HEK293 (cell line): ENCODE data around the gene LYPLA2.

Experiments used
- EGR2 ChIP-seq: fragments of 450-650 bp; formaldehyde crosslinking; IDR thresholded peaks from 2 replicates; pipeline ENCODE4 v1.5.1; 2016; ENCODE audit warnings: low read depth, missing biosample characterization, missing genetic modification characterization
- FEZF1 ChIP-seq: fragments of 450-650 bp; formaldehyde crosslinking; IDR thresholded peaks from 2 replicates; pipeline ENCODE4 v1.5.1; 2016; ENCODE audit warnings: missing biosample characterization, missing genetic modification characterization
- GLI2 ChIP-seq: fragments of 450-650 bp; formaldehyde crosslinking; IDR thresholded peaks from 2 replicates; pipeline ENCODE4; 2017; ENCODE audit warnings: missing biosample characterization, missing genetic modification characterization, low read depth, borderline replicate concordance
- OVOL3 ChIP-seq: fragments of 450-650 bp; formaldehyde crosslinking; IDR thresholded peaks from 2 replicates; pipeline ENCODE4 v1.5.1; 2016; ENCODE audit warnings: missing biosample characterization, missing genetic modification characterization
- TCF7L2 ChIP-seq: IDR thresholded peaks from 2 replicates; pipeline ENCODE4 v1.6.1; 2011; ENCODE audit warnings: low read depth, mild to moderate bottlenecking, inconsistent platforms, low read length, moderate library complexity, borderline replicate concordance
- ZBTB49 ChIP-seq: fragments of 450-650 bp; formaldehyde crosslinking; IDR thresholded peaks from 2 replicates; pipeline ENCODE4 v1.5.1; 2016; ENCODE audit warnings: missing biosample characterization, missing genetic modification characterization, low read depth
- ZBTB7A ChIP-seq: fragments of 450-650 bp; formaldehyde crosslinking; IDR thresholded peaks from 2 replicates; pipeline ENCODE4 v1.5.1; 2016; ENCODE audit warnings: low read depth, missing biosample characterization, missing genetic modification characterization
- ZBTB8A ChIP-seq: fragments of 450-650 bp; formaldehyde crosslinking; IDR thresholded peaks from 2 replicates; pipeline ENCODE4 v1.5.1; 2016; ENCODE audit warnings: missing biosample characterization, missing genetic modification characterization
- ZNF10 ChIP-seq: fragments of 450-650 bp; formaldehyde crosslinking; IDR thresholded peaks from 2 replicates; pipeline ENCODE4 v1.5.1; 2017; ENCODE audit warnings: missing biosample characterization, missing genetic modification characterization
- ZNF140 ChIP-seq: fragments of 450-650 bp; formaldehyde crosslinking; IDR thresholded peaks from 2 replicates; pipeline ENCODE4 v1.5.1; 2016; ENCODE audit warnings: missing biosample characterization, missing genetic modification characterization
- ZNF155 ChIP-seq: fragments of 450-650 bp; formaldehyde crosslinking; IDR thresholded peaks from 2 replicates; pipeline ENCODE4 v1.5.1; 2016; ENCODE audit warnings: missing biosample characterization, missing genetic modification characterization
- ZNF16 ChIP-seq: fragments of 450-650 bp; formaldehyde crosslinking; IDR thresholded peaks from 2 replicates; pipeline ENCODE4 v1.5.1; 2016; ENCODE audit warnings: low read depth, missing biosample characterization, missing genetic modification characterization
- ZNF19 ChIP-seq: fragments of 450-650 bp; formaldehyde crosslinking; IDR thresholded peaks from 2 replicates; pipeline ENCODE4; 2016; ENCODE audit warnings: missing biosample characterization, missing genetic modification characterization, low read depth
- ZNF202 ChIP-seq: fragments of 450-650 bp; formaldehyde crosslinking; IDR thresholded peaks from 2 replicates; pipeline ENCODE4 v1.5.1; 2016; ENCODE audit warnings: missing biosample characterization, missing genetic modification characterization, borderline replicate concordance
- ZNF211 ChIP-seq: fragments of 450-650 bp; formaldehyde crosslinking; IDR thresholded peaks from 2 replicates; pipeline ENCODE4 v1.5.1; 2016; ENCODE audit warnings: low read depth, missing biosample characterization, missing genetic modification characterization
- ZNF214 ChIP-seq: fragments of 450-650 bp; formaldehyde crosslinking; IDR thresholded peaks from 2 replicates; pipeline ENCODE4 v1.5.1; 2017; ENCODE audit warnings: missing biosample characterization, mild to moderate bottlenecking, missing genetic modification characterization, borderline replicate concordance
- ZNF24 ChIP-seq: fragments of 450-650 bp; formaldehyde crosslinking; IDR thresholded peaks from 2 replicates; pipeline ENCODE4 v1.5.1; 2016; ENCODE audit warnings: missing biosample characterization, missing genetic modification characterization
- ZNF311 ChIP-seq: fragments of 450-650 bp; formaldehyde crosslinking; IDR thresholded peaks from 2 replicates; pipeline ENCODE4 v1.5.1; 2017; ENCODE audit warnings: missing biosample characterization, missing genetic modification characterization, borderline replicate concordance
- ZNF416 ChIP-seq: fragments of 450-650 bp; formaldehyde crosslinking; IDR thresholded peaks from 2 replicates; pipeline ENCODE4 v1.5.1; 2016; ENCODE audit warnings: missing biosample characterization, missing genetic modification characterization
- ZNF530 ChIP-seq: fragments of 450-650 bp; formaldehyde crosslinking; IDR thresholded peaks from 2 replicates; pipeline ENCODE4 v1.5.1; 2016; ENCODE audit warnings: low read depth, missing biosample characterization, missing genetic modification characterization
- ZNF555 ChIP-seq: fragments of 450-650 bp; formaldehyde crosslinking; conservative IDR thresholded peaks from 2 replicates; pipeline ENCODE4 v1.5.1; 2017; ENCODE audit warnings: missing biosample characterization, mild to moderate bottlenecking, missing genetic modification characterization, inconsistent platforms
- ZNF596 ChIP-seq: fragments of 450-650 bp; IDR thresholded peaks from 2 replicates; pipeline ENCODE4 v1.5.0; 2018; ENCODE audit warnings: missing biosample characterization, mild to moderate bottlenecking, missing genetic modification characterization, moderate library complexity
- ZNF624 ChIP-seq: fragments of 450-650 bp; formaldehyde crosslinking; IDR thresholded peaks from 2 replicates; pipeline ENCODE4 v1.5.1; 2017; ENCODE audit warnings: missing biosample characterization, missing genetic modification characterization
- ZNF654 ChIP-seq: fragments of 450-650 bp; formaldehyde crosslinking; IDR thresholded peaks from 2 replicates; pipeline ENCODE4 v1.5.1; 2016; ENCODE audit warnings: low read depth, missing biosample characterization, missing genetic modification characterization
- ZNF658 ChIP-seq: fragments of 450-650 bp; formaldehyde crosslinking; IDR thresholded peaks from 2 replicates; pipeline ENCODE4; 2016; ENCODE audit warnings: missing biosample characterization, missing genetic modification characterization
- ZNF664 ChIP-seq: fragments of 450-650 bp; formaldehyde crosslinking; IDR thresholded peaks from 2 replicates; pipeline ENCODE4 v1.5.1; 2016; ENCODE audit warnings: missing biosample characterization, missing genetic modification characterization
- ZNF677 ChIP-seq: fragments of 450-650 bp; IDR thresholded peaks from 2 replicates; pipeline ENCODE4 v1.5.0; 2018; ENCODE audit warnings: missing biosample characterization, mild to moderate bottlenecking, missing genetic modification characterization, moderate library complexity
- ZNF76 ChIP-seq: fragments of 450-650 bp; formaldehyde crosslinking; IDR thresholded peaks from 2 replicates; pipeline ENCODE4; 2016; ENCODE audit warnings: low read depth, missing biosample characterization, missing genetic modification characterization, borderline replicate concordance
- ZNF837 ChIP-seq: fragments of 450-650 bp; formaldehyde crosslinking; IDR thresholded peaks from 2 replicates; pipeline ENCODE4 v1.5.1; 2016; ENCODE audit warnings: missing biosample characterization, missing genetic modification characterization
- ZSCAN16 ChIP-seq: fragments of 450-650 bp; formaldehyde crosslinking; IDR thresholded peaks from 2 replicates; pipeline ENCODE4 v1.5.1; 2016; ENCODE audit warnings: missing biosample characterization, missing genetic modification characterization
- ZSCAN23 ChIP-seq: fragments of 450-650 bp; formaldehyde crosslinking; IDR thresholded peaks from 2 replicates; pipeline ENCODE4 v1.5.1; 2016; ENCODE audit warnings: missing biosample characterization, missing genetic modification characterization
- ZSCAN30 ChIP-seq: fragments of 450-650 bp; IDR thresholded peaks from 2 replicates; pipeline ENCODE4 v1.5.1; 2018; ENCODE audit warnings: missing biosample characterization, mild to moderate bottlenecking, missing genetic modification characterization, moderate library complexity
- TF ChIP-seq, protein P1 (sequence below): fragments of 450-650 bp; formaldehyde crosslinking; IDR thresholded peaks from 2 replicates; pipeline ENCODE4 v1.5.1; 2017; ENCODE audit warnings: missing biosample characterization, mild to moderate bottlenecking, missing genetic modification characterization, moderate library complexity
- TF ChIP-seq, protein P2 (sequence below): fragments of 450-650 bp; formaldehyde crosslinking; IDR thresholded peaks from 2 replicates; pipeline ENCODE4 v1.5.1; 2016; ENCODE audit warnings: missing biosample characterization, missing genetic modification characterization, low read depth
- TF ChIP-seq, protein P3 (sequence below): fragments of 450-650 bp; formaldehyde crosslinking; optimal IDR thresholded peaks from 2 replicates; pipeline ENCODE3; 2016; ENCODE audit warnings: missing biosample characterization, mild to moderate bottlenecking, missing genetic modification characterization

The LYPLA2 gene

GRCh38 chr1:23790696-23791515 is at the start of gene LYPLA2 (continued):
- TF ChIP-seq GLI2 (tag by site-specific recombination) (no peak), ZBTB49 (tag by site-specific recombination) (no peak), ZNF596 (tag by site-specific recombination) (no peak), ZSCAN23 (no peak), ZNF10 (tag by site-specific recombination) (no peak), ZNF555 (tag by site-specific recombination) (no peak), ZNF140 (no peak), ZNF658 (tag by site-specific recombination) (no peak), ZNF311 (tag by site-specific recombination) (no peak), ZNF624 (no peak), ZNF214 (tag by site-specific recombination) (no peak), ZBTB8A (peak; percentile 25; the same call in 1 of the 2 replicates), ZNF837 (no peak), ZNF211 (tag by site-specific recombination) (no peak), ZNF76 (tag by site-specific recombination) (peak; percentile 71; the same call in 1 of the 2 replicates), ZNF202 (tag by site-specific recombination) (no peak), TCF7L2 (peak; percentile 64; the same call in 1 of the 2 replicates), ZNF530 (tag by site-specific recombination) (no peak), ZNF664 (tag by site-specific recombination) (no peak), ZNF16 (tag by site-specific recombination) (no peak), ZNF416 (tag by site-specific recombination) (no peak), ZNF19 (no peak), OVOL3 (tag by site-specific recombination) (no peak), ZSCAN16 (tag by site-specific recombination) (no peak), EGR2 (tag by site-specific recombination) (peak; percentile 70), ZNF677 (tag by site-specific recombination) (no peak), ZNF24 (tag by site-specific recombination) (no peak), ZSCAN30 (tag by site-specific recombination) (no peak), ZNF155 (no peak), ZNF654 (tag by site-specific recombination) (no peak), ZBTB7A (no peak), FEZF1 (no peak)
- TF ChIP-seq, protein P1, sequence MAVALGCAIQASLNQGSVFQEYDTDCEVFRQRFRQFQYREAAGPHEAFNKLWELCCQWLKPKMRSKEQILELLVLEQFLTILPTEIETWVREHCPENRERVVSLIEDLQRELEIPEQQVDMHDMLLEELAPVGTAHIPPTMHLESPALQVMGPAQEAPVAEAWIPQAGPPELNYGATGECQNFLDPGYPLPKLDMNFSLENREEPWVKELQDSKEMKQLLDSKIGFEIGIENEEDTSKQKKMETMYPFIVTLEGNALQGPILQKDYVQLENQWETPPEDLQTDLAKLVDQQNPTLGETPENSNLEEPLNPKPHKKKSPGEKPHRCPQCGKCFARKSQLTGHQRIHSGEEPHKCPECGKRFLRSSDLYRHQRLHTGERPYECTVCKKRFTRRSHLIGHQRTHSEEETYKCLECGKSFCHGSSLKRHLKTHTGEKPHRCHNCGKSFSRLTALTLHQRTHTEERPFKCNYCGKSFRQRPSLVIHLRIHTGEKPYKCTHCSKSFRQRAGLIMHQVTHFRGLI (tag by site-specific recombination): no peak
- TF ChIP-seq, protein P2, sequence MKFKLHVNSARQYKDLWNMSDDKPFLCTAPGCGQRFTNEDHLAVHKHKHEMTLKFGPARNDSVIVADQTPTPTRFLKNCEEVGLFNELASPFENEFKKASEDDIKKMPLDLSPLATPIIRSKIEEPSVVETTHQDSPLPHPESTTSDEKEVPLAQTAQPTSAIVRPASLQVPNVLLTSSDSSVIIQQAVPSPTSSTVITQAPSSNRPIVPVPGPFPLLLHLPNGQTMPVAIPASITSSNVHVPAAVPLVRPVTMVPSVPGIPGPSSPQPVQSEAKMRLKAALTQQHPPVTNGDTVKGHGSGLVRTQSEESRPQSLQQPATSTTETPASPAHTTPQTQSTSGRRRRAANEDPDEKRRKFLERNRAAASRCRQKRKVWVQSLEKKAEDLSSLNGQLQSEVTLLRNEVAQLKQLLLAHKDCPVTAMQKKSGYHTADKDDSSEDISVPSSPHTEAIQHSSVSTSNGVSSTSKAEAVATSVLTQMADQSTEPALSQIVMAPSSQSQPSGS (tag by site-specific recombination): no peak
- TF ChIP-seq, protein P3, sequence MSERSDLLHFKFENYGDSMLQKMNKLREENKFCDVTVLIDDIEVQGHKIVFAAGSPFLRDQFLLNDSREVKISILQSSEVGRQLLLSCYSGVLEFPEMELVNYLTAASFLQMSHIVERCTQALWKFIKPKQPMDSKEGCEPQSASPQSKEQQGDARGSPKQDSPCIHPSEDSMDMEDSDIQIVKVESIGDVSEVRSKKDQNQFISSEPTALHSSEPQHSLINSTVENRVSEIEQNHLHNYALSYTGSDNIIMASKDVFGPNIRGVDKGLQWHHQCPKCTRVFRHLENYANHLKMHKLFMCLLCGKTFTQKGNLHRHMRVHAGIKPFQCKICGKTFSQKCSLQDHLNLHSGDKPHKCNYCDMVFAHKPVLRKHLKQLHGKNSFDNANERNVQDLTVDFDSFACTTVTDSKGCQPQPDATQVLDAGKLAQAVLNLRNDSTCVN: peak; percentile 24
